Prostate gland (tissue), 2 donors: ENCODE measurements around the gene PRPF18.

Source experiments
- CTCF ChIP-seq, 4 experiments: fragments of 200-600 bp in 2 of 4; fragments of 450-650 bp in 2 of 4; sonication (generic) in 2 of 4; IDR thresholded peaks; 1 replicate in 3 of 4; 2 replicates in 1 of 4; pipeline ENCODE4 v1.5.1; 2016 to 2019; ENCODE audit warnings: antibody characterized with exemption in 4 of 4, mild to moderate bottlenecking in 2 of 4, moderate library complexity in 2 of 4
- POLR2A ChIP-seq: fragments of 450-650 bp; IDR thresholded peaks from one replicate; pipeline ENCODE4 v1.6.1; 2016; ENCODE audit warnings: antibody characterized with exemption, mild to moderate bottlenecking

GRCh38 chr10:13651969-13652720, 65.4 kb downstream of the PRPF18 start:
- TF ChIP-seq CTCF (IDR thresholded peaks at IDR 0.05) (no peak), POLR2A (no peak)
